PC-9 (cell line): ENCODE results near the gene RAD50. TPM values are rescaled to one million over a fixed set of nuclear protein-coding genes. Genes with fewer than 3 reads are reported as not detected.

Source experiments
- BruUV-seq: library from RNA; stranded (reverse); fragments of 400-500 nt; replicated peaks from 2 replicates; lab custom pipeline; 2021; lab: Mats Ljungman, UMichigan
- CTCF ChIA-PET: fragments of 300-600 bp; sonication (Branson Sonifier 250); formaldehyde crosslinking; loops from one replicate; lab custom pipeline; 2022; ENCODE audit warnings: antibody characterized with exemption; lab: Charles Lee
- POLR2A ChIA-PET: fragments of 300-600 bp; sonication (Branson Sonifier 250); formaldehyde crosslinking; loops from one replicate; lab custom pipeline; 2022; ENCODE audit warnings: antibody characterized with exemption; ENCODE audit not compliant: unreplicated experiment; lab: Charles Lee
- DNase-seq, 2 experiments: peaks; one replicate each; pipeline versions ENCODE4 v3.0.0 to v3.0.0-alpha.2; 2015 to 2022; ENCODE audit warnings: mixed read lengths in 1 of 2
- H2AFZ ChIP-seq: fragments of 200-600 bp; sonication (generic); 2 replicates; pipeline ENCODE4 v1.8.1; 2017; ENCODE audit warnings: antibody characterized with exemption
- H3F3A ChIP-seq: fragments of 200-600 bp; sonication (generic); 2 replicates; pipeline ENCODE4 v1.8.1; 2017; ENCODE audit warnings: antibody characterized with exemption, mild to moderate bottlenecking, low read depth; ENCODE audit not compliant: insufficient read depth
- H3K27ac ChIP-seq: fragments of 200-600 bp; sonication (generic); 2 replicates; pipeline ENCODE4 v1.6.1; 2016; ENCODE audit warnings: mixed run types
- H3K27me3 ChIP-seq: fragments of 200-600 bp; sonication (generic); 2 replicates; pipeline ENCODE4 v1.6.1; 2016; ENCODE audit warnings: low read depth, mixed run types; ENCODE audit not compliant: insufficient read depth
- H3K36me3 ChIP-seq: fragments of 200-600 bp; sonication (generic); 2 replicates; pipeline ENCODE4 v1.6.1; 2016; ENCODE audit warnings: low read depth, mixed run types
- H3K4me1 ChIP-seq: fragments of 200-600 bp; sonication (generic); replicated peaks from 2 replicates; pipeline ENCODE4 v1.6.1; 2016; ENCODE audit warnings: mixed run types; ENCODE audit not compliant: insufficient read depth
- H3K4me2 ChIP-seq: fragments of 200-600 bp; sonication (generic); 2 replicates; pipeline ENCODE4 v1.6.1; 2017; ENCODE audit warnings: mixed run types
- H3K4me3 ChIP-seq: fragments of 200-600 bp; sonication (generic); 2 replicates; pipeline ENCODE4 v1.6.1; 2016; ENCODE audit warnings: mixed run types
- H3K79me2 ChIP-seq: fragments of 200-600 bp; sonication (generic); 2 replicates; pipeline ENCODE4 v1.6.1; 2017; ENCODE audit warnings: low read depth, mixed run types
- H3K9me2 ChIP-seq: fragments of 200-600 bp; sonication (generic); 2 replicates; pipeline ENCODE4 v1.8.1; 2017; ENCODE audit warnings: mild to moderate bottlenecking; ENCODE audit not compliant: insufficient read depth
- H3K9me3 ChIP-seq: fragments of 200-600 bp; sonication (generic); 2 replicates; pipeline ENCODE4 v1.8.1; 2016; ENCODE audit warnings: low read depth; ENCODE audit not compliant: insufficient read depth
- H4K20me1 ChIP-seq: fragments of 200-600 bp; sonication (generic); 2 replicates; pipeline ENCODE4 v1.8.1; 2017; ENCODE audit not compliant: insufficient read depth
- EZH2 ChIP-seq: fragments of 200-600 bp; sonication (generic); IDR thresholded peaks from 2 replicates; pipeline ENCODE4 v1.8.0; 2017; ENCODE audit warnings: antibody characterized with exemption, low read depth
- intact Hi-C: fragments of 100-400 bp; cut with micrococcal nuclease; formaldehyde crosslinking; loops from one replicate; pipeline ENCODE4 v1.10.0; 2022; ENCODE audit not compliant: unreplicated experiment
- total RNA-seq: library from RNA; stranded (reverse); gene quantifications from 2 replicates; pipeline ENCODE4 v1.2.3, GENCODE V29; 2021
- TF ChIP-seq, protein P1 (sequence below): fragments of 200-600 bp; sonication (generic); conservative IDR thresholded peaks from 2 replicates; pipeline ENCODE4 v1.6.1; 2017; ENCODE audit warnings: mixed run types, antibody characterized with exemption, mild to moderate bottlenecking, moderate library complexity

RAD50 gene
- total RNA-seq, 1 experiment from 2014 or later = 42.2 TPM

DNA sequence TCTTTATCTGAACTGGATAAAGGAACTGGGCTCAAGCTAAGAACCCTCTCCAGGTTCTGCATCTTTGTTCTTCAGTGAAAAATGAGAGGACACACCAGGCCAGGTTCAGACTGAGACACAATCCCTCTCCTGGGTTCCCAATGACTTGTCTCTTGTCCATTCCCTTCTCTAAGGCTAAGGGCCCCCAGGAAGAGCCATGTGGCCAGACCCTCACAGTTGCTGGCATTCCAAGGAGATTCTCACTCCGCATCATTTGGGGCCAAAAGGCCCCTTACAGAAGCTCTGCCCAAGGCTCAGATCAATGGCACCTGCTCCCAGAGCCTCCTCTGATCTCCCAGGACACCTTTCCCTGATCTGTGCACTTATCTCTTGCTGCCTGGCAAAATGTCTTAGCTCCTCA lies 122.0 kb downstream of the RAD50 start:
- Histone ChIP-seq H3K4me1 (peaks cover 11% of the 10 kb centered on the region), H3F3A (peaks cover 12% of the 10 kb centered on the region; the same call in 1 of the 2 replicates), H3K4me2 (no peak overlapping the region), H2AFZ (no peak overlapping the region), H4K20me1 (no peaks in the 10 kb centered on the region), H3K27ac (no peak overlapping the region), H3K27me3 (no peaks in the 10 kb centered on the region), H3K9me2 (no peaks in the 10 kb centered on the region), H3K36me3 (no peaks in the 10 kb centered on the region), H3K79me2 (no peaks in the 10 kb centered on the region), H3K4me3 (no peak overlapping the region), H3K9me3 (no peaks in the 10 kb centered on the region)
- no TSS peak for BruUV-seq
- no peak for TF ChIP-seq EZH2
- TF ChIP-seq, protein P1, sequence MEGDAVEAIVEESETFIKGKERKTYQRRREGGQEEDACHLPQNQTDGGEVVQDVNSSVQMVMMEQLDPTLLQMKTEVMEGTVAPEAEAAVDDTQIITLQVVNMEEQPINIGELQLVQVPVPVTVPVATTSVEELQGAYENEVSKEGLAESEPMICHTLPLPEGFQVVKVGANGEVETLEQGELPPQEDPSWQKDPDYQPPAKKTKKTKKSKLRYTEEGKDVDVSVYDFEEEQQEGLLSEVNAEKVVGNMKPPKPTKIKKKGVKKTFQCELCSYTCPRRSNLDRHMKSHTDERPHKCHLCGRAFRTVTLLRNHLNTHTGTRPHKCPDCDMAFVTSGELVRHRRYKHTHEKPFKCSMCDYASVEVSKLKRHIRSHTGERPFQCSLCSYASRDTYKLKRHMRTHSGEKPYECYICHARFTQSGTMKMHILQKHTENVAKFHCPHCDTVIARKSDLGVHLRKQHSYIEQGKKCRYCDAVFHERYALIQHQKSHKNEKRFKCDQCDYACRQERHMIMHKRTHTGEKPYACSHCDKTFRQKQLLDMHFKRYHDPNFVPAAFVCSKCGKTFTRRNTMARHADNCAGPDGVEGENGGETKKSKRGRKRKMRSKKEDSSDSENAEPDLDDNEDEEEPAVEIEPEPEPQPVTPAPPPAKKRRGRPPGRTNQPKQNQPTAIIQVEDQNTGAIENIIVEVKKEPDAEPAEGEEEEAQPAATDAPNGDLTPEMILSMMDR = no peak
- intact Hi-C loops = loop anchor here (5.0 to 10.0 kb wide), 2 partner anchors 189 to 264 kb away; partner anchors contain the start of genes GDF9 and UQCRQ
- CTCF ChIA-PET = no interaction called here
- POLR2A ChIA-PET = no interaction called here
- no peak for DNase-seq

DNA sequence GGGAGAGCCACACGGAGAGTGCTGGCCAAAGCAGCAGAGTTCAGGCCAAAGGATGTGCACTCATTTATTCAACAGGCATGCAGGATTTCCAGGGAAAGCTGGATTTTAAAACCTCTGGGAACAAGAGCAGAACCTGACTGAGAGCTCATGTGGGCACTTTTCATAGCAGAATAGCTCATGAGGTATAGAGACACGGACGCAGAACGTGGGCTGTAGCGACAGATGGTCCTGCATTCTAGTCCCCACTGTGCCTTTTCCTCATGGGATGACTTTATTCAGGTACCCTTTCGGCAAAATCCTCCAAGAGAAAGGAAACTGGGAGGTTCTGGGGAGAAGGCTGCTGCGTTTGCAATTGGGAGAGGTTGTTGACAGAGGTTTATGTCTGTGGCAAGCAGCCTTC lies 122.4 kb downstream of the RAD50 start:
- Histone ChIP-seq H3K4me3 (no peak overlapping the region), H3K27ac (no peak overlapping the region), H3K4me2 (no peak overlapping the region), H3F3A (peaks cover 12% of the 10 kb centered on the region; the same call in 1 of the 2 replicates), H2AFZ (no peak overlapping the region), H4K20me1 (no peaks in the 10 kb centered on the region), H3K27me3 (no peaks in the 10 kb centered on the region), H3K79me2 (no peaks in the 10 kb centered on the region), H3K4me1 (peaks cover 11% of the 10 kb centered on the region), H3K9me3 (no peaks in the 10 kb centered on the region), H3K9me2 (no peaks in the 10 kb centered on the region), H3K36me3 (no peaks in the 10 kb centered on the region)
- ChIA-PET POLR2A (no interaction called here), CTCF (no interaction called here)
- intact Hi-C loops = loop anchor here (5.0 to 10.0 kb wide), 2 partner anchors 188 to 264 kb away; partner anchors contain the start of genes GDF9 and UQCRQ
- no TSS peak for BruUV-seq
- no peak for DNase-seq
- TF ChIP-seq, protein P1 = no peak
- no peak for TF ChIP-seq EZH2

DNA sequence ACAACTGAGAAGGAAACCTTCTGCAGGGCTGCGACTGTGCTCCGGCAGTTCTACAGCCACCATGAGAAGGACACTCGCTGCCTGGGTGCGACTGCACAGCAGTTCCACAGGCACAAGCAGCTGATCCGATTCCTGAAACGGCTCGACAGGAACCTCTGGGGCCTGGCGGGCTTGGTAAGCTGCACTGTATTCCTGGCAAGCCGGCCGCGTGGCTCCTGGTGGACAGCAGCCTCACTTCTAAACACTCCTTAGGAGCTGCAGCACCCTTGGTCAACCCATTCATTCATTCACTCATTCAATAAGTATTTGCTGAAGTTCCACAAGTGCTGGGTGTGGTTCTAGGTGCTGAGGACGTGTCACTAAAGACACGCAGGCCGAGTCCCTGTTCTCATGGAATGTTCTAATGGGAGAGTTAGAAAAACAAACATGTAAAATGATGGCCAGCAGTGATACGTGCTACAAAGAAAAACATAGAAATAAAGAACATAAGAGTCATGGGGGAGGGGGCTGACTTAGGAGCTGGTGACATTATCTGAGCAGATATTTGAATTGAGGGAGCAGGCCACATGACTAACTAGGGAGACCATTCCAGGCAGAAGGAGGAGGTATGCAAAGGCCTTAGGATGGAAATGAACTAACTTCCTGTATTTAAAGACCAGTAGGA lies 123.1 kb downstream of the RAD50 start:
- no peaks in the 10 kb centered on the region for H3K79me2 ChIP-seq
- POLR2A ChIA-PET = no interaction called here
- H3K4me3 ChIP-seq = no peak overlapping the region
- TF ChIP-seq, protein P1 = no peak
- TF ChIP-seq EZH2 = no peak
- H3K4me2 ChIP-seq = no peak overlapping the region
- intact Hi-C loops = loop anchor here (5.0 to 10.0 kb wide), 2 partner anchors 187 to 265 kb away; partner anchors contain the start of genes GDF9 and UQCRQ
- no peaks in the 10 kb centered on the region for H3K9me3 ChIP-seq
- no TSS peak for BruUV-seq
- no peak overlapping the region for H2AFZ ChIP-seq
- H4K20me1 ChIP-seq = no peaks in the 10 kb centered on the region
- peaks cover 12% of the 10 kb centered on the region; the same call in 1 of the 2 replicates for H3F3A ChIP-seq
- no peaks in the 10 kb centered on the region for H3K36me3 ChIP-seq
- CTCF ChIA-PET = interaction anchor here (0.6 kb wide), 1 partner anchor 510 kb away, joined by 3 read pairs; no protein-coding TSS in a partner anchor
- no peaks in the 10 kb centered on the region for H3K9me2 ChIP-seq
- H3K27ac ChIP-seq = no peak overlapping the region
- peaks cover 11% of the 10 kb centered on the region for H3K4me1 ChIP-seq
- no peaks in the 10 kb centered on the region for H3K27me3 ChIP-seq
- no peak for DNase-seq
